Type B pancreatic cell (in vitro differentiated cells): ENCODE measurements around the gene POU1F1. TPM values are rescaled to one million over a fixed set of nuclear protein-coding genes. Genes with fewer than 3 reads are reported as not detected.
A peak's percentile ranks its signal among the peaks of the same experiment; 100 is the strongest.

Source experiments
- DNase-seq: peaks from one replicate; pipeline ENCODE4 v3.0.0; 2021; ENCODE audit warnings: mixed read lengths; ENCODE audit not compliant: unreplicated experiment; ENCODE audit errors: extremely low spot score
- H3K27ac Mint-ChIP-seq: 2 replicates; pipeline ENCODE4 v1.8.0; 2021; ENCODE audit warnings: mild to moderate bottlenecking, mixed read lengths
- H3K27me3 Mint-ChIP-seq: 2 replicates; pipeline ENCODE4 v1.8.0; 2021; ENCODE audit warnings: mixed read lengths
- H3K36me3 Mint-ChIP-seq: 2 replicates; pipeline ENCODE4 v1.8.0; 2021; ENCODE audit warnings: mixed read lengths
- H3K4me1 Mint-ChIP-seq: one replicate; pipeline ENCODE4 v1.8.0; 2021; ENCODE audit warnings: mixed read lengths; ENCODE audit not compliant: unreplicated experiment
- H3K4me3 Mint-ChIP-seq: 2 replicates; pipeline ENCODE4 v1.8.0; 2021; ENCODE audit warnings: mild to moderate bottlenecking, mixed read lengths
- H3K9me3 Mint-ChIP-seq: 2 replicates; pipeline ENCODE4 v1.8.0; 2021; ENCODE audit warnings: mixed read lengths
- CTCF ChIP-seq: fragments of 200-600 bp; sonication (generic); conservative IDR thresholded peaks from 2 replicates; pipeline ENCODE4 v1.5.0; 2021; ENCODE audit warnings: antibody characterized with exemption, mild to moderate bottlenecking
- total RNA-seq: library from RNA; stranded (reverse); gene quantifications from 2 replicates; pipeline ENCODE4 v1.2.1, GENCODE V29; 2021; ENCODE audit warnings: low replicate concordance

POU1F1 gene
- total RNA-seq, 1 donor from 2014 or later, result not detected

- no peak for TF ChIP-seq CTCF
- H3K4me1 Mint-ChIP-seq, result peaks cover 16% of the 10 kb centered on the region
- H3K4me3 Mint-ChIP-seq, result no peak overlapping the region
- H3K9me3 Mint-ChIP-seq, result no peaks in the 10 kb centered on the region
- DNase-seq, result no peak
- no peaks in the 10 kb centered on the region for H3K27me3 Mint-ChIP-seq
- no peak overlapping the region for H3K27ac Mint-ChIP-seq
- H3K36me3 Mint-ChIP-seq, result no peaks in the 10 kb centered on the region
These were observed 6.7 kb downstream of the POU1F1 start for GRCh38 chr3:87269723-87270122.

- Mint-ChIP-seq H3K4me1 (peaks cover 16% of the 10 kb centered on the region), H3K4me3 (no peak overlapping the region), H3K27me3 (peaks cover 3% of the 10 kb centered on the region), H3K9me3 (no peaks in the 10 kb centered on the region), H3K27ac (no peak overlapping the region), H3K36me3 (no peaks in the 10 kb centered on the region)
- no peak for DNase-seq
- no peak for TF ChIP-seq CTCF
These were observed 7.7 kb downstream of the POU1F1 start for GRCh38 chr3:87268646-87269211.

- no peak for TF ChIP-seq CTCF
- H3K27ac Mint-ChIP-seq, result no peak overlapping the region
- peaks cover 16% of the 10 kb centered on the region for H3K4me1 Mint-ChIP-seq
- H3K4me3 Mint-ChIP-seq, result no peak overlapping the region
- H3K9me3 Mint-ChIP-seq, result no peaks in the 10 kb centered on the region
- peaks cover 3% of the 10 kb centered on the region for H3K27me3 Mint-ChIP-seq
- H3K36me3 Mint-ChIP-seq, result no peaks in the 10 kb centered on the region
- no peak for DNase-seq
These were observed 8.3 kb downstream of the POU1F1 start for GRCh38 chr3:87267953-87268645.

GRCh38 chr3:87261925-87262324 is 14.5 kb downstream of the POU1F1 start:
- TF ChIP-seq CTCF, result no peak
- no peak for DNase-seq
- H3K36me3 Mint-ChIP-seq, result no peaks in the 10 kb centered on the region
- H3K27ac Mint-ChIP-seq, result no peak overlapping the region
- H3K27me3 Mint-ChIP-seq, result peaks cover 3% of the 10 kb centered on the region
- no peak overlapping the region for H3K4me3 Mint-ChIP-seq
- no peaks in the 10 kb centered on the region for H3K9me3 Mint-ChIP-seq
- H3K4me1 Mint-ChIP-seq, result no peaks in the 10 kb centered on the region

- Mint-ChIP-seq H3K27ac (no peak overlapping the region), H3K9me3 (no peaks in the 10 kb centered on the region), H3K27me3 (peaks cover 3% of the 10 kb centered on the region), H3K4me1 (no peaks in the 10 kb centered on the region), H3K4me3 (no peak overlapping the region), H3K36me3 (no peaks in the 10 kb centered on the region)
- no peak for DNase-seq
- peak; percentile 87 for TF ChIP-seq CTCF
These were observed 16.1 kb downstream of the POU1F1 start for GRCh38 chr3:87260270-87260669.
